Natural killer cell treated with Interleukin-12 subunit alpha and Interleukin-12 subunit beta and Interleukin-15 and Interleukin-18, amount 100 ng/mL, for 72 hours (primary cell): Measurements from ENCODE around the gene SIM2. TPM values are rescaled to one million over a fixed set of nuclear protein-coding genes. Genes with fewer than 3 reads are reported as not detected.

Experiments used
- ATAC-seq, 2 donors: fragments of 150-1000 bp; cut with Tn5 transposase in 1 of 2; sonication (Bioruptor Pico), chemical (Tn5 transposase) in 1 of 2; 2 replicates each; pipeline ENCODE4 v1.10.0; 2021
- DNase-seq: peaks from one replicate; pipeline ENCODE4 v3.0.0; 2022; ENCODE audit warnings: low spot score
- H3K27ac Mint-ChIP-seq, 2 donors: 1 replicate in 1 of 2; 2 replicates in 1 of 2; pipeline ENCODE4 v1.8.0; 2022; ENCODE audit warnings: mixed read lengths in 2 of 2, mild to moderate bottlenecking in 1 of 2, moderate library complexity in 1 of 2
- H3K27me3 Mint-ChIP-seq, 2 donors: 1 replicate in 1 of 2; 2 replicates in 1 of 2; pipeline ENCODE4 v1.8.0; 2022; ENCODE audit warnings: mixed read lengths in 2 of 2
- H3K36me3 Mint-ChIP-seq: one replicate; pipeline ENCODE4 v1.8.0; 2022; ENCODE audit warnings: mixed read lengths
- H3K4me1 Mint-ChIP-seq, 2 donors: 1 replicate in 1 of 2; 2 replicates in 1 of 2; pipeline ENCODE4 v1.8.0; 2022; ENCODE audit warnings: low read depth in 2 of 2, mixed read lengths in 2 of 2, mild to moderate bottlenecking in 1 of 2
- H3K4me3 Mint-ChIP-seq: one replicate; pipeline ENCODE4 v1.8.0; 2022; ENCODE audit warnings: mixed read lengths
- H3K9me3 Mint-ChIP-seq: 2 replicates; pipeline ENCODE4 v1.8.0; 2022; ENCODE audit warnings: mixed read lengths
- total RNA-seq, 2 donors: library from RNA; stranded (reverse); gene quantifications; one replicate each; pipeline ENCODE4 v1.2.3, GENCODE V29; 2022

Gene SIM2
- total RNA-seq, 2 donors from 2014 or later, result 0.47 TPM; not detected in 1

GRCh38 chr21:36700295-36700970 lies 1.5 kb downstream of the SIM2 start:
- Mint-ChIP-seq H3K36me3 (no peaks in the 10 kb centered on the region), H3K9me3 (no peaks in the 10 kb centered on the region), H3K27ac (no peak overlapping the region), H3K4me1 (peaks cover 7 to 10% of the 10 kb centered on the region in 2 donors), H3K4me3 (peak overlapping the region; percentile 25), H3K27me3 (peaks cover 48 to 51% of the 10 kb centered on the region in 2 donors)
- ATAC-seq (no peak), DNase-seq (no peak)

- DNase-seq (no peak), ATAC-seq (no peak)
- Mint-ChIP-seq H3K4me1 (peaks cover 8 to 15% of the 10 kb centered on the region in 2 donors), H3K36me3 (no peaks in the 10 kb centered on the region), H3K27me3 (peaks cover 48 to 52% of the 10 kb centered on the region in 2 donors), H3K4me3 (no peak overlapping the region), H3K9me3 (no peaks in the 10 kb centered on the region), H3K27ac (no peak overlapping the region)
These were observed 2.2 kb downstream of the SIM2 start for GRCh38 chr21:36700971-36701755.

GRCh38 chr21:36701756-36702621 lies 3.1 kb downstream of the SIM2 start:
- H3K36me3 Mint-ChIP-seq, result no peaks in the 10 kb centered on the region
- no peak overlapping the region for H3K27ac Mint-ChIP-seq
- ATAC-seq, result no peak
- H3K9me3 Mint-ChIP-seq, result no peaks in the 10 kb centered on the region
- H3K27me3 Mint-ChIP-seq, result peaks cover 49 to 52% of the 10 kb centered on the region in 2 donors
- H3K4me1 Mint-ChIP-seq, result peaks cover 14 to 20% of the 10 kb centered on the region in 2 donors
- no peak overlapping the region for H3K4me3 Mint-ChIP-seq
- no peak for DNase-seq

GRCh38 chr21:36702622-36702968 lies 3.7 kb downstream of the SIM2 start:
- Mint-ChIP-seq H3K27ac (no peak overlapping the region), H3K9me3 (no peaks in the 10 kb centered on the region), H3K4me3 (no peak overlapping the region), H3K27me3 (peaks cover 53 to 55% of the 10 kb centered on the region in 2 donors), H3K4me1 (peaks cover 14 to 20% of the 10 kb centered on the region in 2 donors), H3K36me3 (no peaks in the 10 kb centered on the region)
- no peak for DNase-seq
- ATAC-seq, result no peak

GRCh38 chr21:36703123-36703522 lies 4.2 kb downstream of the SIM2 start:
- Mint-ChIP-seq H3K4me3 (no peak overlapping the region), H3K36me3 (no peaks in the 10 kb centered on the region), H3K27ac (no peak overlapping the region), H3K27me3 (peaks cover 54 to 55% of the 10 kb centered on the region in 2 donors), H3K9me3 (no peaks in the 10 kb centered on the region), H3K4me1 (peaks cover 14 to 20% of the 10 kb centered on the region in 2 donors)
- ATAC-seq, result no peak
- no peak for DNase-seq

GRCh38 chr21:36703626-36704280 lies 4.8 kb downstream of the SIM2 start:
- DNase-seq (no peak), ATAC-seq (no peak)
- Mint-ChIP-seq H3K4me3 (no peak overlapping the region), H3K4me1 (peaks cover 14 to 23% of the 10 kb centered on the region in 2 donors), H3K27ac (no peak overlapping the region), H3K9me3 (no peaks in the 10 kb centered on the region), H3K36me3 (no peaks in the 10 kb centered on the region), H3K27me3 (peaks cover 57 to 59% of the 10 kb centered on the region in 2 donors)

- peaks cover 14 to 23% of the 10 kb centered on the region in 2 donors for H3K4me1 Mint-ChIP-seq
- no peak overlapping the region for H3K4me3 Mint-ChIP-seq
- DNase-seq (no peak), ATAC-seq (no peak)
- peaks cover 58 to 60% of the 10 kb centered on the region in 2 donors for H3K27me3 Mint-ChIP-seq
- no peaks in the 10 kb centered on the region for H3K36me3 Mint-ChIP-seq
- H3K27ac Mint-ChIP-seq, result no peak overlapping the region
- H3K9me3 Mint-ChIP-seq, result no peaks in the 10 kb centered on the region
These were observed 5.5 kb downstream of the SIM2 start for GRCh38 chr21:36704281-36704957.

GRCh38 chr21:36704958-36705678 lies 6.2 kb downstream of the SIM2 start:
- Mint-ChIP-seq H3K4me3 (no peak overlapping the region), H3K4me1 (peaks cover 13 to 21% of the 10 kb centered on the region in 2 donors), H3K27me3 (peaks cover 61 to 62% of the 10 kb centered on the region in 2 donors), H3K27ac (no peak overlapping the region), H3K9me3 (no peaks in the 10 kb centered on the region), H3K36me3 (no peaks in the 10 kb centered on the region)
- DNase-seq (no peak), ATAC-seq (no peak)

GRCh38 chr21:36705679-36706481 lies 7.0 kb downstream of the SIM2 start:
- H3K4me1 Mint-ChIP-seq, result peaks cover 7 to 16% of the 10 kb centered on the region in 2 donors
- no peaks in the 10 kb centered on the region for H3K9me3 Mint-ChIP-seq
- H3K27me3 Mint-ChIP-seq, result peaks cover 57 to 59% of the 10 kb centered on the region in 2 donors
- ATAC-seq (no peak), DNase-seq (no peak)
- H3K4me3 Mint-ChIP-seq, result no peak overlapping the region
- H3K27ac Mint-ChIP-seq, result no peak overlapping the region
- H3K36me3 Mint-ChIP-seq, result no peaks in the 10 kb centered on the region

- Mint-ChIP-seq H3K36me3 (no peaks in the 10 kb centered on the region), H3K27me3 (peaks cover 62% of the 10 kb centered on the region in 2 donors), H3K27ac (no peak overlapping the region), H3K4me1 (peaks cover 7 to 16% of the 10 kb centered on the region in 2 donors), H3K9me3 (no peaks in the 10 kb centered on the region), H3K4me3 (no peak overlapping the region)
- DNase-seq (no peak), ATAC-seq (no peak)
These were observed 7.6 kb downstream of the SIM2 start for GRCh38 chr21:36706482-36706852.

- Mint-ChIP-seq H3K27me3 (peaks cover 60 to 62% of the 10 kb centered on the region in 2 donors), H3K27ac (no peak overlapping the region), H3K36me3 (no peaks in the 10 kb centered on the region), H3K4me3 (no peak overlapping the region), H3K9me3 (no peaks in the 10 kb centered on the region), H3K4me1 (peaks cover 7 to 12% of the 10 kb centered on the region in 2 donors)
- no peak for DNase-seq
- ATAC-seq, result no peak
These were observed 8.2 kb downstream of the SIM2 start for GRCh38 chr21:36706951-36707762.
